Osteoblast (primary cell): ENCODE data around the gene ATP5F1A. TPM values are rescaled to one million over a fixed set of nuclear protein-coding genes. Genes with fewer than 3 reads are reported as not detected.
"Not testable (repeated sequence)": the region's sequence is repeated elsewhere in the genome, so short reads cannot be mapped to it uniquely, and the experiment has no call there.

Experiments used
- DNase-seq: peaks from one replicate; pipeline ENCODE4 v3.0.0; 2011; ENCODE audit warnings: low spot score, mixed read lengths; ENCODE audit not compliant: insufficient read length; ENCODE audit errors: missing footprints
- H2AFZ ChIP-seq: 2 replicates; pipeline ENCODE4 v1.6.0; 2011; ENCODE audit warnings: mild to moderate bottlenecking, low read length
- H3K27ac ChIP-seq: 2 replicates; pipeline ENCODE4 v1.5.1; 2011; ENCODE audit warnings: mild to moderate bottlenecking, low read depth, low read length, moderate library complexity
- H3K27me3 ChIP-seq: 2 replicates; pipeline ENCODE4 v1.6.0; 2012; ENCODE audit warnings: mild to moderate bottlenecking, control low read depth, inconsistent platforms, low read length, moderate library complexity; ENCODE audit not compliant: insufficient read depth
- H3K36me3 ChIP-seq: 2 replicates; pipeline ENCODE4 v1.5.1; 2011; ENCODE audit warnings: mild to moderate bottlenecking, low read length, control low read depth, moderate library complexity; ENCODE audit not compliant: insufficient read depth
- H3K4me1 ChIP-seq: 2 replicates; pipeline ENCODE4 v1.5.1; 2011; ENCODE audit warnings: mild to moderate bottlenecking, low read length, control low read depth, moderate library complexity; ENCODE audit not compliant: insufficient read depth
- H3K4me2 ChIP-seq: 2 replicates; pipeline ENCODE4 v1.6.0; 2011; ENCODE audit warnings: mild to moderate bottlenecking, low read length; ENCODE audit not compliant: insufficient read depth
- H3K4me3 ChIP-seq: fragments of 200-600 bp; sonication (generic); 3 replicates; pipeline ENCODE4 v1.5.1; 2012; ENCODE audit warnings: mild to moderate bottlenecking, low read length, inconsistent platforms; ENCODE audit not compliant: insufficient read depth
- H3K79me2 ChIP-seq: 2 replicates; pipeline ENCODE4 v1.6.0; 2012; ENCODE audit warnings: mild to moderate bottlenecking, low read length, control low read depth, inconsistent platforms; ENCODE audit not compliant: insufficient read depth
- H3K9me3 ChIP-seq: 2 replicates; pipeline ENCODE4 v1.5.1; 2011; ENCODE audit warnings: low read depth, low read length, control low read depth
- H4K20me1 ChIP-seq: 2 replicates; pipeline ENCODE4 v1.6.0; 2012; ENCODE audit warnings: mild to moderate bottlenecking, low read length, control low read depth; ENCODE audit not compliant: insufficient read depth
- CTCF ChIP-seq: IDR thresholded peaks from 2 replicates; pipeline ENCODE4 v1.5.1; 2011; ENCODE audit warnings: mild to moderate bottlenecking, low read depth, low read length, moderate library complexity; ENCODE audit errors: extremely low read depth
- total RNA-seq: library from RNA; depleted of rRNA; stranded (reverse); fragments of >200 nt; gene quantifications from 2 replicates; pipeline ENCODE4 v1.2.3, GENCODE V29; 2012

The ATP5F1A gene
- total RNA-seq, 1 donor: 578 TPM

DNA sequence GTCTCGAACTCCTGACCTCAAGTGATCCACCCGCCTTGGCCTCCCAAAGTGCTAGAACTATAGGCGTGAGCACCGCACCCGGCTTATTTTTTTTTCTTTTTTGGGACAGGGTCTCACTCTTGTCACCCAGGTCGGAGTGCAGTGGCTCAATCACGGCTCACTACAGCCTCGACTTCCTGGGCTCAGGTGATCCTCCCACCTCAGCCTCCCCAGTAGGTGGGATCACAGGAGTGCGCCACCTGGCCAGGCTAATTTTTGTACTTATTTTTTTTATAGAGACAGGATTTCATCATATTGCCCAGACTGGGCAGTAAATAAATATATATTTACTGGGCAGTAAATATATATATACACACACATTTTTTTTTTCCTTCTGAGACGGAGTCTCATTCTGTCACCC lies 2.6 kb downstream of the ATP5F1A start:
- no peak for TF ChIP-seq CTCF
- Histone ChIP-seq H3K4me3 (no peak overlapping the region), H3K4me1 (peaks cover 9% of the 10 kb centered on the region), H3K36me3 (peaks cover 50% of the 10 kb centered on the region), H3K79me2 (peaks cover 77% of the 10 kb centered on the region), H3K9me3 (no peaks in the 10 kb centered on the region), H3K27me3 (no peaks in the 10 kb centered on the region), H4K20me1 (peaks cover 31% of the 10 kb centered on the region), H2AFZ (no peak overlapping the region), H3K4me2 (no peak overlapping the region), H3K27ac (no peak overlapping the region)
- DNase-seq: no peak

DNA sequence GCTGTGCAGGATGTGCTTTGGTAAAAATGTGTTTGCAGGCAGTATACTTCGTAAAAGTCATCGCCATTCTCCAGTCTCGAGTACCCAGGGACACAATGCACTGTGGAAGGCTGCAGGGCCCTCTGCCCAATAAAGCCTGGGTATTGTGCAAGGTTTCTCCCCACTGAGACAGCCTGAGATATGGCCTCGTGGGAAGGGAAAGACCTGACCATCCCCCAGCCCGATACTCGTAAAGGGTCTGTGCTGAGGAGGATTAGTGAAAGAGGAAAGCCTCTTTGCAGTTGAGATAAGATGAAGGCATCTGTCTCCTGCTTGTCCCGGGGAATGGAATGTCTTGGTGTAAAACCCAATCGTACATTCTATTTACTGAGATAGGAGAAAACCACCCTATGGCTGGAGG lies 9.6 kb downstream of the ATP5F1A start:
- not testable (repeated sequence) for DNase-seq, H3K27me3 ChIP-seq, H3K4me3 ChIP-seq, H3K9me3 ChIP-seq, H3K4me2 ChIP-seq, H3K4me1 ChIP-seq, H2AFZ ChIP-seq, H3K27ac ChIP-seq
- Histone ChIP-seq H3K36me3 (peaks cover 91% of the 10 kb centered on the region), H3K79me2 (peaks cover 52% of the 10 kb centered on the region), H4K20me1 (peaks cover 17% of the 10 kb centered on the region)

- no peak for DNase-seq
- peaks cover 86% of the 10 kb centered on the region for H3K36me3 ChIP-seq
- H3K9me3 ChIP-seq: no peaks in the 10 kb centered on the region
These were observed 13.7 kb downstream of the ATP5F1A start for GRCh38 chr18:46084431-46084830.

DNA sequence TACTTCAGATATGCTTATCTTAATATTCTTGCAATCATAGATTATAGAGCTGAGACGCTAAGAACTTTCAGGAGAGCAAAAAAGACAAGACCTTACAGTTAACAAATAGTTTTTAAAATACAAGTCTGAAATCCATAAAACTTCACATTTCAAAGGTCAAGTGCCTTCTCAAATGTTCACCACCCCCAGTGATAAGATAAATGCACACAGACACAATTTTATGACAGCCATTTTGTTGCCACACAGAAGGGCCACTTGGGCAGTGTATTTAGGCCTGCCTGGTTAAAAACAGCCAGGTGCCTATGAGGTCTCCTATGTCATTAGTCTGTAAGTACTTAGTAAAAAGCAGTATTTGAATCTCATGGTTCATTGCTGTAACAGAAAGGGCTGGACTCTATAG lies 17.9 kb downstream of the ATP5F1A start:
- Histone ChIP-seq H3K27ac (no peak overlapping the region), H3K36me3 (peaks cover 64% of the 10 kb centered on the region), H2AFZ (no peak overlapping the region), H3K9me3 (no peaks in the 10 kb centered on the region), H3K79me2 (no peaks in the 10 kb centered on the region), H3K4me1 (no peaks in the 10 kb centered on the region), H4K20me1 (peaks cover 5% of the 10 kb centered on the region), H3K4me2 (no peak overlapping the region), H3K4me3 (no peak overlapping the region), H3K27me3 (no peaks in the 10 kb centered on the region)
- DNase-seq: no peak
- TF ChIP-seq CTCF: no peak

More at GRCh38 chr18:46084431-46084830, 13.7 kb downstream of the ATP5F1A start:
- no peak for TF ChIP-seq CTCF
- Histone ChIP-seq H3K4me3 (no peak overlapping the region), H3K27me3 (no peaks in the 10 kb centered on the region), H3K27ac (no peak overlapping the region), H3K4me1 (no peaks in the 10 kb centered on the region), H2AFZ (no peak overlapping the region), H3K79me2 (peaks cover 13% of the 10 kb centered on the region), H3K4me2 (no peak overlapping the region), H4K20me1 (peaks cover 8% of the 10 kb centered on the region)
